WTC11 (cell line): Measurements from ENCODE around the gene TMEM256. TPM values are rescaled to one million over a fixed set of nuclear protein-coding genes. Genes with fewer than 3 reads are reported as not detected.

Experiments used
- ATAC-seq: fragments of 200-7000 bp; cut with Tn5 transposase; 2 replicates; pipeline ENCODE4 v1.10.0; 2021; ENCODE audit warnings: mild to moderate bottlenecking, moderate library complexity
- CTCF ChIA-PET: fragments of 300-600 bp; sonication (Branson Sonifier 250); formaldehyde crosslinking; loops from one replicate; lab custom pipeline; 2021; ENCODE audit warnings: antibody characterized with exemption; lab: Charles Lee
- POLR2A ChIA-PET: fragments of 350-600 bp; sonication (Branson Sonifier 250); formaldehyde crosslinking; loops from one replicate; lab custom pipeline; 2021; ENCODE audit warnings: antibody characterized with exemption; lab: Charles Lee
- DNase-seq: peaks from one replicate; pipeline ENCODE4 v3.0.0; 2021; ENCODE audit warnings: low spot score
- H3K27ac Mint-ChIP-seq: 2 replicates; pipeline ENCODE4 v1.8.0; 2021; ENCODE audit warnings: mixed read lengths
- H3K27me3 Mint-ChIP-seq: 2 replicates; pipeline ENCODE4 v1.8.0; 2021; ENCODE audit warnings: low read depth, mild to moderate bottlenecking, moderate library complexity, mixed read lengths
- H3K36me3 Mint-ChIP-seq: 2 replicates; pipeline ENCODE4 v1.8.0; 2021; ENCODE audit warnings: mixed read lengths
- H3K4me1 Mint-ChIP-seq: 2 replicates; pipeline ENCODE4 v1.8.0; 2022; ENCODE audit warnings: mixed read lengths
- H3K4me3 Mint-ChIP-seq: 2 replicates; pipeline ENCODE4 v1.8.0; 2021; ENCODE audit warnings: mild to moderate bottlenecking, moderate library complexity, mixed read lengths
- H3K9me3 Mint-ChIP-seq: 2 replicates; pipeline ENCODE4 v1.8.0; 2021; ENCODE audit warnings: mixed read lengths
- EMX1 ChIP-seq: fragments of 250-450 bp; sonication (Bioruptor Pico); IDR thresholded peaks from 2 replicates; pipeline ENCODE4 v1.8.0; 2021; ENCODE audit warnings: mild to moderate bottlenecking
- FOXK1 ChIP-seq: sonication (generic); formaldehyde crosslinking; IDR thresholded peaks from 2 replicates; pipeline ENCODE4 v1.8.0; 2022; ENCODE audit warnings: mild to moderate bottlenecking, moderate library complexity, missing genetic modification reagents
- GRHL2 ChIP-seq: fragments of 250-450 bp; sonication (Bioruptor Pico); IDR thresholded peaks from 2 replicates; pipeline ENCODE4 v1.8.0; 2022; ENCODE audit warnings: mild to moderate bottlenecking, moderate library complexity; ENCODE audit not compliant: insufficient replicate concordance, severe bottlenecking
- GTF2I ChIP-seq: fragments of 250-450 bp; sonication (Bioruptor Pico); conservative IDR thresholded peaks from 2 replicates; pipeline ENCODE4 v1.4.0; 2021; ENCODE audit warnings: mild to moderate bottlenecking
- HMGA2 ChIP-seq: fragments of 250-450 bp; sonication (Bioruptor Pico); IDR thresholded peaks from 2 replicates; pipeline ENCODE4 v1.4.0; 2021; ENCODE audit warnings: mild to moderate bottlenecking, moderate library complexity
- NFYB ChIP-seq: sonication (generic); formaldehyde crosslinking; conservative IDR thresholded peaks from 2 replicates; pipeline ENCODE4 v1.8.0; 2022; ENCODE audit warnings: low read depth, missing genetic modification reagents
- NR2C2 ChIP-seq: sonication (generic); formaldehyde crosslinking; IDR thresholded peaks from 2 replicates; pipeline ENCODE4 v1.8.0; 2022; ENCODE audit warnings: mild to moderate bottlenecking, missing genetic modification reagents
- PRRX2 ChIP-seq: fragments of 250-450 bp; sonication (Bioruptor Pico); IDR thresholded peaks from 2 replicates; pipeline ENCODE4 v1.8.0; 2021; ENCODE audit warnings: mild to moderate bottlenecking
- RELA ChIP-seq: sonication (generic); formaldehyde crosslinking; IDR thresholded peaks from 2 replicates; pipeline ENCODE4 v1.8.1; 2022; ENCODE audit warnings: missing genetic modification reagents, mild to moderate bottlenecking, borderline replicate concordance
- TEAD4 ChIP-seq: sonication (generic); formaldehyde crosslinking; IDR thresholded peaks from 2 replicates; pipeline ENCODE4 v1.8.0; 2022; ENCODE audit warnings: mild to moderate bottlenecking, missing genetic modification reagents
- ZNF317 ChIP-seq: sonication (generic); formaldehyde crosslinking; IDR thresholded peaks from 2 replicates; pipeline ENCODE4 v1.8.1; 2023; ENCODE audit warnings: low read depth, mild to moderate bottlenecking, moderate library complexity, missing genetic modification reagents, borderline replicate concordance
- ZNF671 ChIP-seq: fragments of 250-450 bp; sonication (Bioruptor Pico); IDR thresholded peaks from 2 replicates; pipeline ENCODE4 v1.8.0; 2021; ENCODE audit warnings: mild to moderate bottlenecking
- total RNA-seq: library from RNA; stranded (reverse); gene quantifications from 3 replicates; pipeline ENCODE4 v1.2.3, GENCODE V29; 2021
- TF ChIP-seq, protein P1 (sequence below): fragments of 250-450 bp; sonication (Bioruptor Pico); IDR thresholded peaks from 2 replicates; pipeline ENCODE4 v1.9.0; 2021; ENCODE audit warnings: mild to moderate bottlenecking, borderline replicate concordance
- TF ChIP-seq, protein P2 (sequence below): sonication (generic); formaldehyde crosslinking; IDR thresholded peaks from 2 replicates; pipeline ENCODE4 v1.8.1; 2022; ENCODE audit warnings: missing genetic modification reagents, borderline replicate concordance
- TF ChIP-seq, protein P3 (sequence below): sonication (generic); formaldehyde crosslinking; conservative IDR thresholded peaks from 2 replicates; pipeline ENCODE4 v1.8.1; 2023; ENCODE audit warnings: mild to moderate bottlenecking, low read depth, missing genetic modification reagents, moderate library complexity
- TF ChIP-seq, protein P4 (sequence below): sonication (generic); formaldehyde crosslinking; IDR thresholded peaks from 2 replicates; pipeline ENCODE4 v1.8.1; 2022; ENCODE audit warnings: low read depth, mild to moderate bottlenecking, moderate library complexity, missing genetic modification reagents, borderline replicate concordance
- TF ChIP-seq, protein P5 (sequence below): fragments of 200-600 bp; IDR thresholded peaks from 2 replicates; pipeline ENCODE4 v1.8.0; 2022; ENCODE audit warnings: antibody characterized with exemption
- TF ChIP-seq, protein P6 (sequence below): fragments of 250-450 bp; sonication (Bioruptor Pico); IDR thresholded peaks from 2 replicates; pipeline ENCODE4 v1.9.0; 2021; ENCODE audit warnings: moderate library complexity, mild to moderate bottlenecking, inconsistent platforms, borderline replicate concordance

Gene TMEM256
- total RNA-seq, 1 experiment from 2014 or later: 132 TPM

DNA sequence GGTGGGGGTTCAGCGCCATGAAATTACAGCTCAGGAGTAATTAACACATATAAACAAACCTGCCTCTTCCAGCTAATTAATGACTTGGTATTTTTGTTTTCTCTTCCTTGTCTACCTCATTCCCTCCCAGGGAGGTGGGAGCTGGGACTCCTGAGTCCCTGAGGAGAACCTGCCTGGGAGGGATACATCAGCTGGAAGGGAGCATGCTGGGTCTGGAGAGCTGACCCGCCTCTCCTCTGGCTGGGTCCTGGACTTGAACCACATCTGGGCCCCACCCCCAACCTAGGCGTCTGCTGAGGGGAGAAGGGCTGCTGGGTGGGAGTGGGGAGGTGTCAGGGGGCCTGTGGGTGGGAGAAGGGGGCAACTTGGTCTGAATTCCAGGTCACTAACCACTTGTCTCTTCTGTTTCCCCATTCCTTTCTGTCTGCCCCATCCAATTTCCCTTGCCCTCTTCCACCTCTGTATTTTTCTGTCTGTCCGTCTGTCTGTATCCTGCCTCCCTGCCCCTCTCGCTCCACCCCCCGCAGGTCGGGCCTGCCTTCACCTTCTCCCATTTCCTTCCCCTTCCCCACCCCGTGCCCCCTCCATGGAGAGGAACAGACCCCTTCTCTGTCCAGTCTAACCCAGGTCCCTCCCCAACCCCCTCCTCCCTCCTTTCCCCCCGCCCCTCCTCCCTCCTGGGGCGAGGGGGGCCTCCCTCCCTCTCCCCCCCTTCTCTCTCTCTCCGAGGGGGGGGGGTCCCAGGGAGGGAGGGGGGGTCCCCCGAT lies 3.8 kb upstream of the TMEM256 start, which contains the start of gene NLGN2 (continued):
- no peak for TF ChIP-seq TEAD4 (CRISPR knock-in tag)
- TF ChIP-seq, protein P1, sequence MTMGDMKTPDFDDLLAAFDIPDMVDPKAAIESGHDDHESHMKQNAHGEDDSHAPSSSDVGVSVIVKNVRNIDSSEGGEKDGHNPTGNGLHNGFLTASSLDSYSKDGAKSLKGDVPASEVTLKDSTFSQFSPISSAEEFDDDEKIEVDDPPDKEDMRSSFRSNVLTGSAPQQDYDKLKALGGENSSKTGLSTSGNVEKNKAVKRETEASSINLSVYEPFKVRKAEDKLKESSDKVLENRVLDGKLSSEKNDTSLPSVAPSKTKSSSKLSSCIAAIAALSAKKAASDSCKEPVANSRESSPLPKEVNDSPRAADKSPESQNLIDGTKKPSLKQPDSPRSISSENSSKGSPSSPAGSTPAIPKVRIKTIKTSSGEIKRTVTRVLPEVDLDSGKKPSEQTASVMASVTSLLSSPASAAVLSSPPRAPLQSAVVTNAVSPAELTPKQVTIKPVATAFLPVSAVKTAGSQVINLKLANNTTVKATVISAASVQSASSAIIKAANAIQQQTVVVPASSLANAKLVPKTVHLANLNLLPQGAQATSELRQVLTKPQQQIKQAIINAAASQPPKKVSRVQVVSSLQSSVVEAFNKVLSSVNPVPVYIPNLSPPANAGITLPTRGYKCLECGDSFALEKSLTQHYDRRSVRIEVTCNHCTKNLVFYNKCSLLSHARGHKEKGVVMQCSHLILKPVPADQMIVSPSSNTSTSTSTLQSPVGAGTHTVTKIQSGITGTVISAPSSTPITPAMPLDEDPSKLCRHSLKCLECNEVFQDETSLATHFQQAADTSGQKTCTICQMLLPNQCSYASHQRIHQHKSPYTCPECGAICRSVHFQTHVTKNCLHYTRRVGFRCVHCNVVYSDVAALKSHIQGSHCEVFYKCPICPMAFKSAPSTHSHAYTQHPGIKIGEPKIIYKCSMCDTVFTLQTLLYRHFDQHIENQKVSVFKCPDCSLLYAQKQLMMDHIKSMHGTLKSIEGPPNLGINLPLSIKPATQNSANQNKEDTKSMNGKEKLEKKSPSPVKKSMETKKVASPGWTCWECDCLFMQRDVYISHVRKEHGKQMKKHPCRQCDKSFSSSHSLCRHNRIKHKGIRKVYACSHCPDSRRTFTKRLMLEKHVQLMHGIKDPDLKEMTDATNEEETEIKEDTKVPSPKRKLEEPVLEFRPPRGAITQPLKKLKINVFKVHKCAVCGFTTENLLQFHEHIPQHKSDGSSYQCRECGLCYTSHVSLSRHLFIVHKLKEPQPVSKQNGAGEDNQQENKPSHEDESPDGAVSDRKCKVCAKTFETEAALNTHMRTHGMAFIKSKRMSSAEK (CRISPR knock-in tag): no peak

DNA sequence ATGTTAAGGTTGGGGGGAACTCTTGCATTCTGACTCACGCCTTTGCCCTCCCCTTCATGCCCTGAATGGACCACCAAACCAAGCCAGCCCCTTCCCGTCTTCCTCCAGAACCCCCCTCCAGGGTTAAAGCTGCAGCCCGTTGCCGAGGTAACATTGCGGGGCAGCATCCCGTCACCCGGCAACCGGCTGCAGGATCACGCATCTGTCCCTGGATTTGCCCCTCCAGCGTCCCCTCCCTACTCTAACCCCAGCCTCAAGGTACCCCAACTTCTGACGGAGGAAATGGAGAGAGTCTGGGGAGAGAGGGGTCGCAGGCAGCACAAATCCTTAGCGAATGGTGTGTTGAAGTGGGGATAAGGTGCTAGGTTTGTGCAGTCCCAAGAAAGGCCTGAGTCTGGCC lies 3.2 kb upstream of the TMEM256 start:
- Mint-ChIP-seq H3K36me3 (peaks cover 17% of the 10 kb centered on the region), H3K9me3 (no peaks in the 10 kb centered on the region), H3K27me3 (no peaks in the 10 kb centered on the region; the same call in 1 of the 2 replicates), H3K4me3 (peak overlapping the region; percentile 36), H3K27ac (no peak overlapping the region), H3K4me1 (peaks cover 29% of the 10 kb centered on the region)
- DNase-seq (no peak), ATAC-seq (no peak)
- ChIA-PET POLR2A (interaction anchor here (0.8 to 1.8 kb wide), 3 partner anchors 13 to 77 kb away, joined by 3 to 5 read pairs (median 4); partner anchors contain the start of genes CHRNB1 and PLSCR3), CTCF (interaction anchor here (0.6 to 3.5 kb wide), 9 partner anchors 13 to 341 kb away, joined by 3 to 25 read pairs (median 7); partner anchors contain the start of gene PLSCR3)
- TF ChIP-seq, protein P2, sequence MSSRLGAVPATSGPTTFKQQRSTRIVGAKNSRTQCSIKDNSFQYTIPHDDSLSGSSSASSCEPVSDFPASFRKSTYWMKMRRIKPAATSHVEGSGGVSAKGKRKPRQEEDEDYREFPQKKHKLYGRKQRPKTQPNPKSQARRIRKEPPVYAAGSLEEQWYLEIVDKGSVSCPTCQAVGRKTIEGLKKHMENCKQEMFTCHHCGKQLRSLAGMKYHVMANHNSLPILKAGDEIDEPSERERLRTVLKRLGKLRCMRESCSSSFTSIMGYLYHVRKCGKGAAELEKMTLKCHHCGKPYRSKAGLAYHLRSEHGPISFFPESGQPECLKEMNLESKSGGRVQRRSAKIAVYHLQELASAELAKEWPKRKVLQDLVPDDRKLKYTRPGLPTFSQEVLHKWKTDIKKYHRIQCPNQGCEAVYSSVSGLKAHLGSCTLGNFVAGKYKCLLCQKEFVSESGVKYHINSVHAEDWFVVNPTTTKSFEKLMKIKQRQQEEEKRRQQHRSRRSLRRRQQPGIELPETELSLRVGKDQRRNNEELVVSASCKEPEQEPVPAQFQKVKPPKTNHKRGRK (CRISPR knock-in tag): no peak
- TF ChIP-seq NFYB (CRISPR knock-in tag) (no peak), ZNF671 (CRISPR knock-in tag) (no peak), ZNF317 (CRISPR knock-in tag) (no peak), NR2C2 (CRISPR knock-in tag) (no peak), FOXK1 (CRISPR knock-in tag) (no peak), EMX1 (CRISPR knock-in tag) (no peak), PRRX2 (no peak), GRHL2 (no peak), RELA (CRISPR knock-in tag) (no peak), HMGA2 (CRISPR knock-in tag) (no peak), GTF2I (CRISPR knock-in tag) (no peak)
- TF ChIP-seq, protein P3, sequence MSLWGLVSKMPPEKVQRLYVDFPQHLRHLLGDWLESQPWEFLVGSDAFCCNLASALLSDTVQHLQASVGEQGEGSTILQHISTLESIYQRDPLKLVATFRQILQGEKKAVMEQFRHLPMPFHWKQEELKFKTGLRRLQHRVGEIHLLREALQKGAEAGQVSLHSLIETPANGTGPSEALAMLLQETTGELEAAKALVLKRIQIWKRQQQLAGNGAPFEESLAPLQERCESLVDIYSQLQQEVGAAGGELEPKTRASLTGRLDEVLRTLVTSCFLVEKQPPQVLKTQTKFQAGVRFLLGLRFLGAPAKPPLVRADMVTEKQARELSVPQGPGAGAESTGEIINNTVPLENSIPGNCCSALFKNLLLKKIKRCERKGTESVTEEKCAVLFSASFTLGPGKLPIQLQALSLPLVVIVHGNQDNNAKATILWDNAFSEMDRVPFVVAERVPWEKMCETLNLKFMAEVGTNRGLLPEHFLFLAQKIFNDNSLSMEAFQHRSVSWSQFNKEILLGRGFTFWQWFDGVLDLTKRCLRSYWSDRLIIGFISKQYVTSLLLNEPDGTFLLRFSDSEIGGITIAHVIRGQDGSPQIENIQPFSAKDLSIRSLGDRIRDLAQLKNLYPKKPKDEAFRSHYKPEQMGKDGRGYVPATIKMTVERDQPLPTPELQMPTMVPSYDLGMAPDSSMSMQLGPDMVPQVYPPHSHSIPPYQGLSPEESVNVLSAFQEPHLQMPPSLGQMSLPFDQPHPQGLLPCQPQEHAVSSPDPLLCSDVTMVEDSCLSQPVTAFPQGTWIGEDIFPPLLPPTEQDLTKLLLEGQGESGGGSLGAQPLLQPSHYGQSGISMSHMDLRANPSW: no peak
- TF ChIP-seq, protein P4, sequence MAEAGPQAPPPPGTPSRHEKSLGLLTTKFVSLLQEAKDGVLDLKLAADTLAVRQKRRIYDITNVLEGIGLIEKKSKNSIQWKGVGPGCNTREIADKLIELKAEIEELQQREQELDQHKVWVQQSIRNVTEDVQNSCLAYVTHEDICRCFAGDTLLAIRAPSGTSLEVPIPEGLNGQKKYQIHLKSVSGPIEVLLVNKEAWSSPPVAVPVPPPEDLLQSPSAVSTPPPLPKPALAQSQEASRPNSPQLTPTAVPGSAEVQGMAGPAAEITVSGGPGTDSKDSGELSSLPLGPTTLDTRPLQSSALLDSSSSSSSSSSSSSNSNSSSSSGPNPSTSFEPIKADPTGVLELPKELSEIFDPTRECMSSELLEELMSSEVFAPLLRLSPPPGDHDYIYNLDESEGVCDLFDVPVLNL (CRISPR knock-in tag): no peak
- TF ChIP-seq, protein P5, sequence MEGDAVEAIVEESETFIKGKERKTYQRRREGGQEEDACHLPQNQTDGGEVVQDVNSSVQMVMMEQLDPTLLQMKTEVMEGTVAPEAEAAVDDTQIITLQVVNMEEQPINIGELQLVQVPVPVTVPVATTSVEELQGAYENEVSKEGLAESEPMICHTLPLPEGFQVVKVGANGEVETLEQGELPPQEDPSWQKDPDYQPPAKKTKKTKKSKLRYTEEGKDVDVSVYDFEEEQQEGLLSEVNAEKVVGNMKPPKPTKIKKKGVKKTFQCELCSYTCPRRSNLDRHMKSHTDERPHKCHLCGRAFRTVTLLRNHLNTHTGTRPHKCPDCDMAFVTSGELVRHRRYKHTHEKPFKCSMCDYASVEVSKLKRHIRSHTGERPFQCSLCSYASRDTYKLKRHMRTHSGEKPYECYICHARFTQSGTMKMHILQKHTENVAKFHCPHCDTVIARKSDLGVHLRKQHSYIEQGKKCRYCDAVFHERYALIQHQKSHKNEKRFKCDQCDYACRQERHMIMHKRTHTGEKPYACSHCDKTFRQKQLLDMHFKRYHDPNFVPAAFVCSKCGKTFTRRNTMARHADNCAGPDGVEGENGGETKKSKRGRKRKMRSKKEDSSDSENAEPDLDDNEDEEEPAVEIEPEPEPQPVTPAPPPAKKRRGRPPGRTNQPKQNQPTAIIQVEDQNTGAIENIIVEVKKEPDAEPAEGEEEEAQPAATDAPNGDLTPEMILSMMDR: no peak
- TF ChIP-seq, protein P6, sequence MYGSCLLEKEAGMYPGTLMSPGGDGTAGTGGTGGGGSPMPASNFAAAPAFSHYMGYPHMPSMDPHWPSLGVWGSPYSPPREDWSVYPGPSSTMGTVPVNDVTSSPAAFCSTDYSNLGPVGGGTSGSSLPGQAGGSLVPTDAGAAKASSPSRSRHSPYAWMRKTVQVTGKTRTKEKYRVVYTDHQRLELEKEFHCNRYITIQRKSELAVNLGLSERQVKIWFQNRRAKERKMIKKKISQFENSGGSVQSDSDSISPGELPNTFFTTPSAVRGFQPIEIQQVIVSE (CRISPR knock-in tag): no peak
- TF ChIP-seq, all 79 proteins: peak for 0
